CD4-positive, alpha-beta T cell treated with Interleukin-4 for 1 hour (primary cell): Measurements from ENCODE around the gene P2RX4.
"Not testable (repeated sequence)": the region's sequence is repeated elsewhere in the genome, so short reads cannot be mapped to it uniquely, and the experiment has no call there.

Experiments used
- DNase-seq, 2 donors: peaks; one replicate each; pipeline ENCODE4 v3.0.0-alpha.2; 2020 to 2022

Gene P2RX4, protein sequence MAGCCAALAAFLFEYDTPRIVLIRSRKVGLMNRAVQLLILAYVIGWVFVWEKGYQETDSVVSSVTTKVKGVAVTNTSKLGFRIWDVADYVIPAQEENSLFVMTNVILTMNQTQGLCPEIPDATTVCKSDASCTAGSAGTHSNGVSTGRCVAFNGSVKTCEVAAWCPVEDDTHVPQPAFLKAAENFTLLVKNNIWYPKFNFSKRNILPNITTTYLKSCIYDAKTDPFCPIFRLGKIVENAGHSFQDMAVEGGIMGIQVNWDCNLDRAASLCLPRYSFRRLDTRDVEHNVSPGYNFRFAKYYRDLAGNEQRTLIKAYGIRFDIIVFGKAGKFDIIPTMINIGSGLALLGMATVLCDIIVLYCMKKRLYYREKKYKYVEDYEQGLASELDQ

DNA sequence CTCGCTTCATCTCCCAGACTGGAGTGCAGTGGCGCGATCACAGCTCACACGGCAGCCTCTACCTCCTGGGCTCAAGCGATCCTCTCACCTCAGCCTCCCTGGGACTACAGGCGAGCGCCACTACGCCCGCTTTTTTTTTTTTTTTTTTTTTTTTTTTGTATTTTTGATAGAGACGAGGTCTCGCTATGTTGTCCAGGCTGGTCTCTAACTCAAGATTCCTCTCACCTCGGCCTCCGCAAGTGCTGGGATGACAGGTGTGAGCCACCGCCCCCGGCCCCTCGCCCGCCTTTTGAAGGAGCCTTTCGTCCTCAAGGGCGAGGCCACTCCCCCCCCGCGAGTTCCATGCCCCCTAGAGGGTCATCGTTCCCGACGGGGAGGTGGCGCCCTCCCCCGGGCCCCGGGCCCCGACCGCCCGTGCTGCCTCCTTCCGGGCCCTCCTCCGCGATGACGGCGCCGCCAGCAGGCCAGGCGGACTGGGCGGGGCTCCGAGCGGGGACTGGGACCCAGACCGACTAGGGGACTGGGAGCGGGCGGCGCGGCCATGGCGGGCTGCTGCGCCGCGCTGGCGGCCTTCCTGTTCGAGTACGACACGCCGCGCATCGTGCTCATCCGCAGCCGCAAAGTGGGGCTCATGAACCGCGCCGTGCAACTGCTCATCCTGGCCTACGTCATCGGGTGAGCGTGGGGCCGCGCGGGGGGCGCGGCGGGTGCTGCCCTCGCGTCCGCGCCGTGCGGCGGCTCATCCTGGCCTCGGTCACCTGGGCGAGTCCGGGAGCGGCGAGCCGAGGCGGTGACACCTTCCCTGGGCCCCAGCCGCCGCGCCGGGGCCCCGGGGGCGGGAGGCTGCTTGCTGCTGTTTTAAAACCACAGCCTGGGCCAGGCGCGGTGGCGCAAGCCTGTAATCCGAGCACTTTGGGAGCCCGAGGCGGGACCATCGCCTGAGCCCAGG is at the start of gene P2RX4:
Gene P2RX4, plus strand, starts transcription at position 506 of the 949 bp plus-strand sequence. Its CDS starts 36 bp downstream, at position 542.
- peak; percentile 90 to 91 for DNase-seq

DNA sequence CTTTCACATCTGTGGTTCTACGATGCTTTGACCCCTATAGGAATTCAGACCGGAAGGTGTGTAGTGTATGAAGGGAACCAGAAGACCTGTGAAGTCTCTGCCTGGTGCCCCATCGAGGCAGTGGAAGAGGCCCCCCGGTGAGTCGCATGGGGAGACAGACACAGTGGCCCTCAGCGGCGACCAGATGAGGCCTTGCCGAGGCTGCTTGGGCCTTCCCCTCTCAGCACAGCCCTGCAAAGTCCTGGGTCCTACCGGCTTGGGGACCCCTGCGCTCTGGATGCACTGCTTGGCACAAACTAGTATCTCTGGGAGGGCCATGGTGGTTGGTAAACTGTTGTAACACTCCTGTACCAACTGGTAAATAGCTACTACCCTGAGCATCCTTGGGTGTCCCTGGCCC is 47.5 kb upstream of the P2RX4 start:
- DNase-seq = no peak

DNA sequence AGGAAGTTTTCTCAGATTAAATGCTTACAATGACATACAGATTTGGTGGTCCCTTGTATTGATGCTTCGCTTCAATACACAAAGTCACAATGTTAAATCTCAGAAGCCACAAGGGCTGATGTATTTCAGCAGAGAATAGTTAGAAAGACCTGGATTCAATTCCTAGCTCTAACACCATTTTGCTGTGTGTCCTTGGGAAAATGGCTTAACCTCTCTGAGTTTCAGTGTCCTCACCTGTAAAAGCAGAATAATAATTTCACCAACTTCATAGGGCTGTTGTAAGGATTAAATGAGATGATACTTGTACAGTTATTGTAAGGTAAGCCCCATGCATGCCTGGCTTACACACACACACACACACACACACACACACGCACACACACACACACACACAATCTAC is 46.9 kb upstream of the P2RX4 start:
- DNase-seq = no peak

DNA sequence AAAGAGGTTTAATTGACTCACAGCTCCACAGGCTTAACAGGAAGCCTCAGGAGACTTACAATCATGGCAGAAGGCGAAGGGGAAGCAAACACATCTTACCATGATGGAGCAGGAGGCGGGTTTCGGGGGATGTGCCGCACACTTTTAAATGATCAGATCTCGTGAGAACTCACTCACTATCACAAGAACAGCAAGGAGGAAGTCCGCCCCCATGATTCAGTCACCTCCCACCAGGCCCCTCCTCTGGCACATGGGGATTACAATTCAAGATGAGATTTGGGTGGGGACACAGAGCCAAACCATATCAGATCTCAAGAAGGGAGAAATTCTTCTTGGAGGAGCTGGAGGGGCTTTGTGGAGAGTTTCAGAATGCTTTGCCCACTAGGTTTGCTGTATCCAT is 45.1 kb upstream of the P2RX4 start:
- DNase-seq = not testable (repeated sequence)

DNA sequence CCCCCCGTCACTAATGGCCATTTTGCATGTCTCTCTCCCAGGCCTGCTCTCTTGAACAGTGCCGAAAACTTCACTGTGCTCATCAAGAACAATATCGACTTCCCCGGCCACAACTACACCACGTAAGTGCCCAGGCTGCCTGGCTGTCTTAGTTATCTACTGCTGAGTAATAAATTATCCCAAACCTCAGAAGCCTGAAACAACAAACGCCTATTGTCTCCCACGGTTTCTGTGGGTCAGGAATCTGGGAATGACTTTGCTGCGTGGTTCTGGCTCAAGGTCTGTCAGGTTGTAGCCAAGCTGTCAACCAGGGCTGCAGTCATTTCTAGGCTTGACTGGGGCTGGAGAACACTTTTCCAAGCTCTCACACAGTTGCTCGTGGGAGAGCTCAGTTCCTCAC is 44.6 kb upstream of the P2RX4 start:
- DNase-seq = no peak

DNA sequence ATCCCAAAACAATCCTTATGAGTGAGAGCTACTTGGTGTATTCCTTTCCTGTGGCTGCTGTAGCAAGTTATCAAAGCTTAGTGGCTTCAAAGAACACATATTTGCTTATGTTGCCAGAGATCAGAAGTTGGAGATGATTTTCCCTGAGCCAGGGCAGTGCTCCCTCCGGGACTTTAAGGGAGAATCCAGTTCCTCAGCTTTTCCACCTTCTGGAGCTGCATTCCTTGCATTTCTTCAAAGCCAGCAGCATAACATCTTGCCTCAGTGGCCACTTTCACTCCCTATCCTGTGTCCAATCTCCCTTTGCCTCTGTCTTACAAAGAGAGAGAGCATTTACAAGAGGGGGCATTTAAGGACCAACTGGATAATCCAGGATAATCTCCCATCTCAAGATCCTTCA is 43.6 kb upstream of the P2RX4 start:
- DNase-seq = no peak

DNA sequence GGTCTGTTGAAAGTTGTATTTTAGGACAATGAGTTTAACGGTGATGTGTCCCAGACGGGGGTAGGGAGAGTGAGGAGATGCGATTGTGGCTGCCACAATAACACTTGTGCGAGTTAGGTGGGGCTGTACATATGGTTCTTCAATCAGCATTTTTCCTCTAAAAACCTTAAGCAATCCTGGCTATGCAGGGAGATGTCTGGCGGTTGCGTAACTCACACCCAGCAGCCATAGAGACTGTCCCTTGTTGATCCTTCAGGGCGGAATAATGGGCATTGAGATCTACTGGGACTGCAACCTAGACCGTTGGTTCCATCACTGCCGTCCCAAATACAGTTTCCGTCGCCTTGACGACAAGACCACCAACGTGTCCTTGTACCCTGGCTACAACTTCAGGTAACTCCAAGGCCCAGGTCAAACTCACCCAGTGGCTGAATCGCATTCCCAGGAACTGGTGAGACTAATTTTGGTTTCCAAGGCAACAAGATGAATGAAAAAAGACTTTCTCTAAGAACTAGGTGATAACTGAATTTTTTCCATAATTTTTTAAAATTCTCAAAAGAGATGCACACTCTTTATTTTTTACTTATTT is 42.6 kb upstream of the P2RX4 start:
- no peak for DNase-seq

DNA sequence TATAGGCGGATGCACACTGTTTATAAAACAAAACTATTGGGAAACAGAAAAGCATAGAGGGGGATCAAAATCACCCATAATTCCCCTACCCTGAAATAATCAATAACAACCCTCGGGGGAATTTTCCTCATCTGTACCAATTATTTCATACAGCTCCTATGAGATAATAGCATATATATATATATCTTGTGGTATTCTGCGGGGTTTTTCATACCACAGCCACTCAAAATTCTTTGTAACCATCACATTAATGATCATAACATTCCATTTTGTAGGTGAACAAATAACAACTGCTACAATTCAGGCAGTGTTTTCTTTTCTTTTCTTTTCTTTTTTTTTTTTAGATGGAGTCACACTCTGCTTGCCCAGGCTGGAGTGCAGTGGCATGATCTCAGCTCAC is 42.0 kb upstream of the P2RX4 start:
- no peak for DNase-seq

DNA sequence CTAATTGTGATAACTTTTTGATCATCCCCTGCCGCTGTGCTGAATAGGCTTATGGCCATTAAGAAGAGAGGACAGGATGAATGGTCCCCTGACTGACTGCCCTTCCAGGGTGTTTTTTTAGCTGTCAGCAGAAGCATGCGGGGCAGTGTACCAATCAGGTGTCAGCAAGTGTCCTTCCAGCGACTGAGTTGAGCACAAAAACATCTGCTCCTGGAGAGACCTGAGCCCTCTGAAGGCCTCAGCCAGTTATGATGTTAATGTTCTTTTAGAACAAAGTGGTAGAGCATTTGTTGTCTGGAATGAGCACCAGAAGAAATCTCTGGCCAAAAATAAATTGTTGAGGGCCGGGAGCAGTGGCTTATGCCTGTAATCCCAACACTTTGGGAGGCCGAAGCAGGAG is 39.8 kb upstream of the P2RX4 start:
- no peak for DNase-seq

DNA sequence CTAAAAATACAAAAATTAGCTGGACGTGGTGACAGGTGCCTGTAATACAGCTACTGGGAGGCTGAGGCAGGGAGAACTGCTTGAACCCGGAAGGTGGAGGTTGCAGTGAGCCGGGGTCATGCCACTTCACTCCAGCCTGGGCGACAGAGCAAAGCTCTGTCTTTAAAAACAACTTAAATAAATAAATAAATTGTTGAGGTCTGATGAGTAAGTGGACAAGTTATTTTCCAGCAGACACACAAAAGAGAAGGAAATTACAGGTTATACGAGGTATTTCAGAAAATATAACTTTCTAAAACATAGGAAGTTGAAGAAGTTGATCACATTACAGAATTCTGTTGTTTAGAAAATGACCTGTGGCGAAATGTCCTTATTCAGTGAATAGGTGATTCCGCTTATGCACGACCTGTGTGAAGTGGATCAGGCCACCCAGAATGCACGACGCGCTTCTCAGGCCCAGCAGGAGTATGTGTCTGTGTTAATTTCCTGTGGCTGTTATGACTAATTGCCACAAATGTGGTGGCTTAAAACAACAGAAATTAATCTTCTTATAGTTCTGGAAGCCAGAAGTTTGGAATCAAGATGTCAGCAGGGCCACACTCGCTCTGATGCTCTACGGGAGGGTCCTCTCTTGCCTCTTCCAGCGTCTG is 39.2 kb upstream of the P2RX4 start:
- DNase-seq = no peak

DNA sequence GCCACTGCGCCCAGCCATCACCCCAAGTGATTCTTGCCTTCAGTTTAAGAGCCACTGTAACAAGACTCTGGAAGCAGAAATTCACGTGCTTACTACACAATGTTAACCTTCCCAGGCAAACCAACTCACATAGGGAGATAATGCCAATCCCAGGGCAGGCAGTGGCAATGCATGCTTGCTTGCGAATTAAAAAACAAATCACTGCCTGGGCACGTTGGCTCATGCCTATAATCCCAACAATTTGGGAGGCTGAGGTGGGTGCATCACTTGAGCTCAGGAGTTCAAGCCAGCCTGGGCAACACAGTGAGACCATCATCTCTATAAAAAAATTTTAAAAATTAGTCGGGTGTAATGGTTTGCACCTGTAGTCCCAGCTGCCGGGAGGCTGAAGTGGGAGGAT is 37.8 kb upstream of the P2RX4 start:
- no peak for DNase-seq

DNA sequence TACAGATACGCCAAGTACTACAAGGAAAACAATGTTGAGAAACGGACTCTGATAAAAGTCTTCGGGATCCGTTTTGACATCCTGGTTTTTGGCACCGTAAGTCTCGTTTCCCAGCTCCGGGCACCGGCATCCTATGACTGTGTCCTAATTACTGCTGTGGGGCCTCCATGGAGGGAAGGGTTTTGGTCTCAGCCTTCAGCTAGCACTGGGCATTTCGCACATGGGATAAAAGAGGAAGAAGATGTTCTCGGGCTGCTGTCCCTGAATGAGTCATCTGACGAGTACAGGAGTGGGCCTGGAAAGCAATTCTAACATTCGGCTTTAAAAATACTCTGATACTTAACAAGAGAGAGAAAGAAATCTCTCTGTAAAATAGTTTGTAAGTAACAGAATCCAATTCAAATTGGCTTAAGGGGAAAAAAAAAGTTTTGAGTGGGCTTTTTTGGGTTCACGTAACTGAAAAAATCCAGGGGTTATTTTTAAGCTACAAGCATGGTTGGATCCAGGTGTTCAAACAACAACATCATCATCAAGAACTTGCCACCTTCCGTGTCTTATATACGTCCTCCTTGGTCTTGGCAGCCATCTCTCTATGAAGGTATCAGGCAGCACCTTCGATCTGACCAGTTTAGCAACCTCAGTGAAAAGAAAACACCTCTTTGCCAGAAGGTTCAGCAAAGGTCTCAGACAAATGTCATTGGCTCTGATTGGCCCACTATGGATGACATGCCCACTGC is 34.4 kb upstream of the P2RX4 start:
- peak in 1 of 2 donors; percentile 47 for DNase-seq

DNA sequence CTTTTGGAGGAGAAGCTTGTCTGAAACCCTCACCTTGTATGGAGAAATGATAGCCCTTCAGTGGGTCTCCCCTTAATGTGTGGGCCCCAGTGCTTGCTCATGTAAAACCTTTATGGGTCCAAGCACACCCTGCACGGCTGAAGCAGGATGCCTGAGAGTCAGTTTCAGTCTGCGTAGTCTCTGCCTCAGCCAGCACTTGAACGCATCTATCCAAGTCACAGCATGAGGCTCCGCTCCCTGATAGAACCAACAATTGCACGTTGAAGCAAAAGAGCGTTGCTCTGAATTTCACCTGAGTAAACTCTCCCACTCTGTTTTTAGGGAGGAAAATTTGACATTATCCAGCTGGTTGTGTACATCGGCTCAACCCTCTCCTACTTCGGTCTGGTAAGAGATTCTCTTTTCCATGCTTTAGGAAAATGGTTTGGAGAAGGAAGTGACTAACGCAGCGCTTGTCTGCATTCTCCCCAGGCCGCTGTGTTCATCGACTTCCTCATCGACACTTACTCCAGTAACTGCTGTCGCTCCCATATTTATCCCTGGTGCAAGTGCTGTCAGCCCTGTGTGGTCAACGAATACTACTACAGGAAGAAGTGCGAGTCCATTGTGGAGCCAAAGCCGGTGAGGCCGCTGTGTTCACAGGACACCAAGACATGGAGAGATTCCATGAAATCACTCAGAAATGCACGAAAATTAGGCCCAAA is 33.0 kb upstream of the P2RX4 start:
- no peak for DNase-seq

DNA sequence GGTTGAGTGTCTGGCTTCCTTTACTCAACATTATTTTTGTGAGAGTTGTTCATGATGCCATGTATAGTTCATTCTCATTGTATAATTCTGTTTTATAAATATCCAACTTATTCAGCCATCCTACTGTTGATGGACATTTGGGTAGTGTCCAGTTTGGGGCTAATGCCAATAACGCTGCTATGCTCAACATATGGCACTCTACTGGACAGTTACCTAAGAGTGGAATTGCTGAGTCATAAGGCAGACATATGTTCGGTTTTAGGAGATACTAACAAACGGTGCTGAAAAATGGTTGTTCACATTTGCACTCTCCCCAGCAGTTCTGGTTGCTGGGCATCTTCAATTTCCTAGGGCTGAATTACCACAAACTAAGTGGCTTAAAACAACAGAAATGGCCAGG is 28.7 kb upstream of the P2RX4 start:
- no peak for DNase-seq

DNA sequence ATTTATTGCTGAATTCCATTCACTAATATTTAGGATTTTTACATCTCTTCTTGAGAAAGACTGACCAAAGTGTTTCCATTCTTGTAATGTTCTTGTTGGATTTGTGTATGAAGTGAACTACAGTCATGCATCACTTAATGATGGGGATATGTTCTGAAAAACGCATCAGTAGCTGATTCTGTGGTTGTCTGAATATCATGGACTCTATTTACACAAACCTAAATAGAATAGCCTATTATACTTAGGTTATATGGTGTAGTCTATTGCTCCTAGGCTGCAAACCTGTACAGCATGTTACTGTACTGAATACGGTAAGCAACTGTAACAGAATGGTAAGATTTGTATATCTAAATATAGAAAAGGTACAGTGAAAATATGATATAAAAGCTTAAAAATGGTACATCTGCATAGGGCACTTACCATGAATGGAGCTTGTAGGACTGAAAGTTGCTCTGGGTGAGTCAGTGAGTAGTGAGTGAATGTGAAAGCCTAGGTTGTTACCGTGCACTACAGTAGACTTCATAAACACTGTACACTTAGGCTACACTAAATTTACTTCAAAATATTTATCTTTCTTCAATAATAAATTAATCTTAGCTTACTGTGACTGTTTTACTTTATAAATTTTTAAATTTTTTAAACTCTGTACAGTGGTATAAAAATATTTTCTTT is 27.6 kb upstream of the P2RX4 start:
- no peak for DNase-seq

DNA sequence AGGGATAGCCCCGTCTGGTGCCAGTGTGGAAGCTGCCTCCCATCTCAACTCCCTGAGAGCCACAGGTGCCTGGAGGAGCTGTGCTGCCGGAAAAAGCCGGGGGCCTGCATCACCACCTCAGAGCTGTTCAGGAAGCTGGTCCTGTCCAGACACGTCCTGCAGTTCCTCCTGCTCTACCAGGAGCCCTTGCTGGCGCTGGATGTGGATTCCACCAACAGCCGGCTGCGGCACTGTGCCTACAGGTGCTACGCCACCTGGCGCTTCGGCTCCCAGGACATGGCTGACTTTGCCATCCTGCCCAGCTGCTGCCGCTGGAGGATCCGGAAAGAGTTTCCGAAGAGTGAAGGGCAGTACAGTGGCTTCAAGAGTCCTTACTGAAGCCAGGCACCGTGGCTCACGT is 25.5 kb upstream of the P2RX4 start:
- DNase-seq = no peak

DNA sequence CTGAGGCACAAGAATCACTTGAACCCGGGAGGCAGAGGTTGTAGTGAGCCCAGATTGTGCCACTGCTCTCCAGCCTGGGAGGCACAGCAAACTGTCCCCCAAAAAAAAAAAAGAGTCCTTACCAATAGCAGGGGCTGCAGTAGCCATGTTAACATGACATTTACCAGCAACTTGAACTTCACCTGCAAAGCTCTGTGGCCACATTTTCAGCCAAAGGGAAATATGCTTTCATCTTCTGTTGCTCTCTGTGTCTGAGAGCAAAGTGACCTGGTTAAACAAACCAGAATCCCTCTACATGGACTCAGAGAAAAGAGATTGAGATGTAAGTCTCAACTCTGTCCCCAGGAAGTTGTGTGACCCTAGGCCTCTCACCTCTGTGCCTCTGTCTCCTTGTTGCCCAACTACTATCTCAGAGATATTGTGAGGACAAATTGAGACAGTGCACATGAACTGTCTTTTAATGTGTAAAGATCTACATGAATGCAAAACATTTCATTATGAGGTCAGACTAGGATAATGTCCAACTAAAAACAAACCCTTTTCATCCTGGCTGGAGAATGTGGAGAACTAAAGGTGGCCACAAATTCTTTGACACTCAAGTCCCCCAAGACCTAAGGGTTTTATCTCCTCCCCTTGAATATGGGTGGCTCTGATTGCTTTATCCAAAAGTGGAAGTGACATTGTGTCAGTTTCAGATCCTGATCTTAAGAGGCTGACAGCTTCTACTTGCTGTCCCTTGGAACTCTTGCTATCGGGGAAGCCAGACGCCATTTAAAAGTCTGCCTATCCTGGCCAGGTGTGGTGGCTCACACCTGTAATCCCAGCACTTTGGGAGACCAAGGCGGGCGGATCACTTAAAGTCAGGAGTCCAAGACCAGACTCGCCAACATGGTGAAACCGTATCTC is 24.7 kb upstream of the P2RX4 start:
- no peak for DNase-seq

DNA sequence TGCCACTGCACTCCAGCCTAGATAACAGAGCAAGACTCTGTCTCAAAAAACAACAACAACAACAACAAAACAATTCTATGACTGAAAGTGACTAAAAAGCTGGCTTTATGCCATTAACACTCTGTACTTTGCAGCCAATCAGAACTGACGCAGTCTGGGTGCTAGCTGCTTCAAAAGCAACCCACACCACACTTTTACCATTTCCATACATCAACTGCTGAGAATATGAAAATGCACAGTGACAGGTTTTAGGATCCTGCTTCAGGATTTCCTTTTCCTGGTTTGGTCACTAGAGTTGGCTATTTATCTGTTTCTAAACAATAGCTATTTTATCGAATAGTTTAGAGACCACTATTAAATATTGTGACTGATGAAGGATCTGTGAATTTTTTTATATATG is 23.1 kb upstream of the P2RX4 start:
- DNase-seq = no peak

DNA sequence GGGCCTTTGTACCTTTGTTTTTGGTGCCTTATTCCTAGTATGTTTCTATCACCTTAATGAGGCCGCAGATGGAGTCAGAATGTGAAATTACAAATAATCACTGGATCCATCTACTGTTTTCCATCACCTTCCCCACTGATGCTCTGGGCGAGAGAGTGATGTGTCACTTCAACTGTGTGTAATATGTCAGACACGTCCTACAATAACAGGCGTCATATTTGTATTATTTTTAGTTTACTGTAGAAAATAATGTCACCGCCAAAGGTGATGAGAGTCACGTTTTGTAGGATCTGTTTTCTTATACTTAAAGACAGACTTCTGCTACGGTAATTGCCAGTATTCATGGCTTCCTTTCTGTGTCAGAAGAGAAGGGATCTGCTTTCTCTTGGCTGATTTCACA is 22.4 kb upstream of the P2RX4 start:
- DNase-seq = no peak

DNA sequence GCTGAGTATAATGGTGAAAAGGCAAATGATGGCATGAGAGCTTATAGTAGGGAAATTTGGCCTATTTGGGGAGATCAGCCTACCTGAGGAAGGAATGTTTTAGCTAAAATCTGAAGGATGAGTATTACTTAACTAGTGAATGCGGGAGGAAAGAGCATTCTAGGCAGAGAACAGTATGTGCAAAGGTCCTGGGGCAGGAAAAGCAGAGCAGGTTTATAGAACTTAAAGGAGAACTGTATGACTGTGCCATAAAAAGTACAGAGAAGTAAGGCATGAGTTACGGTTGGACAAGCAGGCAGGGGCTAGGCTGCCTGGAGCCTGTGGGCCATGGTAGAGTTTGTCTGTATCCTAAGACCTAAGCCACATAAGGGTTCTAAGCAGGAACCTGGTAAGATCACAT is 21.7 kb upstream of the P2RX4 start:
- DNase-seq = no peak
